Stimulated activated CD4-positive, alpha-beta T cell treated with anti-CD3 and anti-CD28 coated beads, Interleukin-2, amount 100 ng/mL, for 48 hours (primary cell): ENCODE results near the gene TPK1.

Experiments
- DNase-seq, 2 donors: peaks; one replicate each; pipeline ENCODE4 v3.0.0-alpha.2; 2020

Gene TPK1

DNA sequence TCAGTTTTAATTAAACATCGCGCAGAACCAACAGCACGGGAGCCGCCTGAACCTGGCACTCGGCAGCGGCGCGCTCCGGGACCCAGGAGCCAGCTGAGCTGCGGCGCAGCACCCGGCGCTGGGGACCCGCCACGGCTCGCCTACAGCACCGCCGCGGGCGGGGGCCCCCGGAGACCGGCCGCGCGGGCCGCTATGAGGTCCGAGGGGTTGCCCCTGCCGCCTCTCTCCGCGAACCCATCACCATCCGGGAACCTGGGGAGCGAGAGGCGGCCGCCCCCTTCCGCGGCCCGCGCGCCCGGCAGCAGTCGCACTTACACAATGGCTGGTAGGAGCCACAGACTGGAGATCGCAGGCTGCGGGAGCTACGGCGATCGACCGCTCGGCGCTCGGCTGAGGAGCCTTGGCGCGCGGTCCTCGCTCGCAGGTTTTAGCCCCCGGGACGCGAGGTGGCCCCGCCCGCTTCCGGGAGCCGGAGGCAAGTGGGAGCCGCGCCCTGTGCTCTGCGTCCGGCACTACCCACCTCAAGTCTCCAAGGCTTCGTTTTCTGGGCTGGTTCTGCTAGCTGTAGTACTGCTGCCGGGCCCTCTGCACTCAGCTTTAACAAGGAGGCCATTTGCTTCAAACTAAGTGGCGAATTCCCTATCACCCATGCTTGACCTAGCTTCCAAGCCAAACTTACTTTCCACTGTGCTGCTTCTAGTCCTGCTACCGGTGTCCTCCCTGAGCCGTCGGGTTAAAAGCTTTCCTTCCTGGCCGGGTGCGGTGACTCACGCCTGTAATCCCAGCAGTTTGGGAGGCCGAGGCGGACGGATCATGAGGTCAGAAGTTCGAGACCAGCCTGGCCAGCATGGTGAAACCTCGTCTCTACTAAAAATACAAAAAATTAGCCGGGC is at the start of gene TPK1:
Gene TPK1, minus strand, starts transcription at position 402 of the 893 bp plus-strand sequence. CDS start 451 bp downstream, outside the sequence.
- DNase-seq: peak; percentile 78 to 85

DNA sequence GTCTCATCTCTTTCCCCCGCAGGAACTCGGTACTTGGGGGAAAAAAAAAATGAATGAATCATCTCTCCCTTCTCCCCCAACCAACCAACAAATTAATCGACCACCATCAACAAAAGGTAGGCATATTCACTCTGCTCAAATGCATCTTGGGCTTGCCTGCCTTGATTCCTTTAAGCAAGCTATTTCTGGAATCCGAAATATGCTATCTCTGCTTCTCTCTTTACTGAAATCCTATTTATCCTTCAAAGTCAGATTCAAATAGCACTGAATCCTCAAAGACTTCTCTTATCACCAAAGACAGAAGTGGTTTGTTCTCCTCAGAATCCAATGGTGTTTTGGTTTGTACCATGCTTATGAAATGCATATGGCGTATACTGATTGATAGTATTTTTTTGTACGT is 49.6 kb upstream of the TPK1 start:
- DNase-seq: no peak

DNA sequence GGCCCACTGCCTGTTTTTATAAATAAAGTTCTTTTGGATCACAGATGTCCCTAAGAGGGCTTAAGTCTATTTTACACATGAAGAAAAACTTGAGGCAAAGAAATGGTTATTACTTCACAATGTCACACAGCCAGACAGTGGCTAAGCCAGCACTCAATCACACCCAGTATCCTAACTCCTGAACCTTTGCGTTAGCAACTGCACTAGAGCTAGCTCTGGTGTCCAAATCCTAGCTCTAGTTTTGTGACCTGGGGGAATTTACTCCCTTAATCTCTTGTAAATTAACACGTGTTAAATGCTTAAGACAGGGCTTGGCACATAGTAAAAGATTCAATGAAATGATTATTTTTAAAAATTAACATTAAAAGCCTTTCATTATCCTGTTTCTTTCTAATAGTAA is 49.0 kb upstream of the TPK1 start:
- DNase-seq: no peak

DNA sequence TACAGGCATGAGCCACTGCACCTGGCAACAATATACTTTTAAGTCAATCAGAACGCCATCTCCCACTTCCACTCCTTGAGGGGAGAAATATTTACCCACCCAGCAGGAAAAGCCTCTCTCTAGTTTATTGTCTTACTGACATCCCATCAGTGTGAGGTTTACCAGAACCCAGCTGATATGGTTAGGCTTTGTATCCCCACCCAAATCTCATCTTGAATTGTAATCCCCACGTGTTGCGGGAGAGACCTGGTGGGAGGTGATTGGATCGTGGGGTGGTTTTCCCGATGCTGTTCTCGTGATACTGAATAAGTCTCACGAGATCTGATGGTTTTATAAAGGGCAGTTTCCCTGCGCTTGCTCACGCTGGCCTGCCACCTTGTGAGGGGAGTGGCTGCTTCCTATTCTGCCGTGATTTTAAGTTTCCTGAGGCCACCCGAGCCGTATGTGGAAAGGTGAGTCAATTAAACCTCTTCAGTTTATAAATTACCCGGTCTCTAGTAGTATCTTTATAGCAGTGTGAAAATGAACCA is 37.5 kb upstream of the TPK1 start:
- DNase-seq: no peak

DNA sequence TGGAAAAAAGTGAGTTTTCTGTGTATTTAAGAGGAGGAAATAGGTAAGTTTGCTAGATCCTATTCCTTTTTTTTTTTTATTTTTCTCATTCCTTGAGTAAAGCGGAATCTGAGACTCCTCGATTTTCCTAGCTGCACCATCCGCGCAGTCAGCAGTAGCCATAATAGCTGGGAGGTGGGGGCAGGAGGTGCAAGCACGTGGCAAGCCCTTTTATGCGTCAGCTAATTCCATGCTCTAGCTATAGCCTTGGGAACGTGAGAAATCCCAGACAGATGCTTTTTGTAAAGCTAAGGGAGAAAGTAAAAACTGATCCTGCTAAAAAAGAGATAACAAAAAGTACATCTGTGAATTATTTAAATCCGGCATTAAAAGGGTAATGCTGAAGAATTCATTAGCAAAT is 33.2 kb upstream of the TPK1 start:
- no peak for DNase-seq

DNA sequence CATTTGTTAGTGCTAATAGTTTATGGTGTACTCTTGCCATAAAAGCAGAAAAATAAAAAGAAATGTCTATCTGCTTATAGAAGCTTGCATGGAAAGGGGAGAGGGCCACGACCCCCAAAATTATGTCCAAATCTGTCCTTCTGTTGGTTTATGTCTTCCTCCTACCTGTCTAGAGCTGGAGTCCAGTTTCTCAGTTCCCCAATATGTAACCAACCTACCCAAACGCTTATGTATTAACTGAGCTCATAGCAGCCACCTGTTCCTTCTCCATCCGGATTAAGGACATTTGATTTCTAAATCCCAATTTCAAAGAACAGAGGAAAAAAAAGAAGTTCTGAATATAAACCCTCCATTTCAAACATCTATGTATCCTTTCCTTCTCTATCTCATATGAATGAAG is 30.3 kb upstream of the TPK1 start:
- DNase-seq: no peak

DNA sequence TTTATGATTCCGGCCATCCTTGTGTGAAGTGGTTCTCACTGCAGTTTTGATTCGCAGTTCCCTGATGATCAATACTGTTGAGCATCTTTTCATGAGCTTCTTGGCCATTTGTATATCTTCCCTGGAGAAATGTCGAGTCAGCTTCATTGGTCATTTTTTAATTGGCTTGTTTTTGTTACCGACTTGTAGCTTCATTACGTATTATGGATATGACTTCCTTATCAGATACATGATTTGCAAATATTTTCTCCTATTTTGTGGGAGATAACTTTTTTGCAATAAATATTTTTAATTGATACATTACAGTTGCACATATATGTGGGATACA is 27.4 kb upstream of the TPK1 start:
- no peak for DNase-seq

DNA sequence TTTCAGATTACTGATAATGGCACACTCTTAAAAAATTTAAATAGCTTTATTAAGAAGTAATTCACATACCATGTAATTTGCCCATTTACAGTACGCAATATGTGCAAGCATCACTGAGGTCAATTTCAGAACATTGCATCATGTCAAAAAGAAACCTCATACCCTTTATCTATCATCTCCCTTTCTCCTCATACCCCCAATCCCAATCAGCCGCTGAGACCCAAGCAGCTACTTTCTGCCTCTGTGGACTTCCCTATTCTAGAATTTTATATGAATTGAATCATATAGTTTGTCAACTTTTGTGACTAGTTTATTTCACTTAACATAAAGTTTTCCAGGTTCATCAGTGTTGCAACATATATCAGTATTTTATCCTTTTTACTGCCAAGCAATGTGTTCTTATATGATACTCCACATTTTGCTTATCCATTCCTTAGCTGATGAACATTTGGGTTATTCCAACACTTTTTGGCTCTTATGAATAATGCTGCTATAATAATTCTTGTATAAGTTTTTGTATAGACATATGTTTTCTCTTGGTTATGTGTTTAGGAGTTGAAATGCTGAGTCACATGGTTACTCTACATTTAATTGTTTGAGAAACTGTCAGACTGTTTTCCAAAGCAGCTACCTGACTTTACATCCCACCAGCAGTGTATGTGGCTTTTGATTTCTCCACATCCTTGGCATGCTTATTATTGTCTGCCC is 26.9 kb upstream of the TPK1 start:
- no peak for DNase-seq

DNA sequence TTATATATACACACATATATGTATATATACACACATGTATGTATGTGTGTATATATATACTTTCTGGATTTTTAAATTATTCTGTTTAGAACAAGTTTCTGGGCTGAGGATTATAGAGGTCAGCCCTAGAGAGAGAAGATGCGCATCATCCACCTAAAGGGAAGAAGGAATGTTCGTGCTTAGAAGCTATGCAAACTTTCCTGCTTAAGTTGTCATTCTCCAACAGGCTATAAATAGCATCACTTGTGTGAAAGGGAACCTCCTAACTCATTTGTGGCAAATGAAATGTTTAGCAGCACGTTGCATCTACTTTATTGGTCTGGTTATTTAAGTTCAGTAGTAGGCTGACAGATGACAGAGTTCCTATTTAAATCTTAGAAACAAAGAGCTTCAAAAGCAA is 23.9 kb upstream of the TPK1 start:
- DNase-seq: no peak

DNA sequence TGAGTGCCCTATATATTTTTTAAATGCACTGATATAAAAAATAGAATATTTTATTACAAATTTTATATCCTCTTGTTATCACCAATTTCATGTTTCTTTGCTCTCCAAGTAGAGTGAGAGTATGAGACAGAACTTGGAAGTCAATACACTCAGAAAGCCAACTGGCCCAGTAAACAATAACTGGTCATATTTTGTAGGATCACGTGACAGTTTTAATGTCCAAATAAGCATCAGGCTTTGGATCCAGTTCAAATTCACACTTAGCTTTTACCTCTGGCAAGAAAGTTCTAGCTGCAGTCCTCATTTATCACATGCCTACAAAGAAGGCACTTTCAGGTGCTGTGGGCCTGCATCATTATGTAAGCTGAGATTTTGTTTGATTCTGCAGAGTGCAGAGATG is 21.6 kb upstream of the TPK1 start:
- DNase-seq: no peak

DNA sequence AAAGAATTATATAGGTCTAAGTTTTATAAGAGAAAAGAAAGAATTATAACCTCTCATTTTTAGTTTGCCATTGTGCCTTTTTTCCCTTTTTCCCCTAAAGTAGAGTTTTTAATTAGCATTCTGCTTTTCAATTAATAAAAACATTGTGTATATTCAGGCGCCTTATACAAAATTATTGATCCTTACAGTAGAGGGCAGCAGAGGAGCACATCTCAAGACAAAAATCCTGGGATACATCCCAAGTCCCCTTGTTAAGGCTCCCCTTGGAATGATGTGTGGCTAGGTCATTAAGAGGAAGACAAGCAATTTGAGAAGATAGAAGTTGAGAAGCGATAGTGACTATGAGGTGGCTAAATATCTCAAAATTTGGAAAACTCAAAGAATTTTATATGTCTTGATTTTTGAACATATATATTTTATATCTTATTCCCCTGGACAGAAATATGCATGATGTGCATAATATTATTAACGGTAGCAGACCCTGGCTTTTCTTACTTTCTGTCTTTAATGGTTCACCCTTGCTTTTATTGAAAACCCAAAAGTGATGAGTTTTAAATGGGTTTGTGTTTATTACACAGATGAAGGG is 19.1 kb upstream of the TPK1 start:
- no peak for DNase-seq

DNA sequence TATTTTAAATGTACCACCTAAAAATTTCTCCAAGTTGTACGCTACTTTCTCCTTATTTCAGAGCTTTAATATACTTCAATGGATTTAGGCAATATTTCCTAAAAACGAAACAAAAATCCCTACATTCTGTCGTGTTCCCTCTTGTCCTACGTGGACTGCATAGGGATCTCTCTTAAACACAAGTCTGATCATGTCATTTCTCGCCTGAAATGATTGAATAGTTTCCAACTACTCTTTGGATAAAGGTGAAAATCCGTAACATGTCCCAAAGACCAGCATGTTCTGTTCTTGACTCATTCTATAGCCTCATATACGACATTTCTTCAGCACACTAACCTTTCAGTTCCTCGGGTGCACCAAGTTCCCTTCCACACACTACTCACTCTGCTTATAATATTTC is 17.7 kb upstream of the TPK1 start:
- no peak for DNase-seq

DNA sequence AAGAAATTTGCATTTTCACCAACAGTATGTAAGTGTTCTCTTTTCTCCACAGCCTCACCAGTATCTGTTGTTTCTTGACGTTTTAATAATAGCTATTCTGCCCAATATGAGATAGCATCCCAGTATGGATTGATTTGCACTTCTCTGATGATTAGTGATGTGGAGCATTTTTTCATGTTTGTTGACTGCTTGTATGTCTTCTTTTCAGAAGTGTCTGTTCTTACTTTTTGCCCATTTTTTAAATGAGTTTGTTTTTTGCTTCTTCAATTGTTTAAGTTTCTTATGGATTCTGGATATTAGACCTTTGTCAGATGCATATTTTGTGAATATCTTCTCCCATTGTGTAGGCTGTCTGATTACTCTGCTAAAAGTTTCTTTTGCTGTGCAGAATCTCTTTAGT is 12.2 kb upstream of the TPK1 start:
- no peak for DNase-seq

DNA sequence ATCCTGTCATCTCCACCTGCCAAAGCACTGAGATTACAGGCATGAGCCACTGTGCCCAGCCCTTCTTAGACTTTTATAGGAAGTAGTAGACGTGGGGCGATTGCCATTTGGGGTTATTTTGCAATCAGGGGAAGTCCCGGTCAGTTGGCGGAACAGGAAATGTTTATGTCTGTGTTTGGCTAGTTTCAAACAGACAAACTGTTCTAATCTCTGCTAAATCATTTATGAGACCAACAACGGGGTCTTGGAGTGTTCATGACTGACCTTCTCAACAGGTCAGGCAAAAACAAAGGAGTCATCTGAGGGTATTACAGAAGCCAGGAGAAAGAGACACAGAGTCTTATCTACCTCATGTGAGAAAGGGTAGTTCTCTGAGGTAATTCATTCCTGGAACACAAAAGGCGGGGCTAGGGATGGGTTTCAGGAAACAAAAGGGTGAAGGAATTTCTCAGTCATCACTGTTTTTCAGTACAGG is 6.6 kb upstream of the TPK1 start:
- DNase-seq: peak in 1 of 2 donors; percentile 10

DNA sequence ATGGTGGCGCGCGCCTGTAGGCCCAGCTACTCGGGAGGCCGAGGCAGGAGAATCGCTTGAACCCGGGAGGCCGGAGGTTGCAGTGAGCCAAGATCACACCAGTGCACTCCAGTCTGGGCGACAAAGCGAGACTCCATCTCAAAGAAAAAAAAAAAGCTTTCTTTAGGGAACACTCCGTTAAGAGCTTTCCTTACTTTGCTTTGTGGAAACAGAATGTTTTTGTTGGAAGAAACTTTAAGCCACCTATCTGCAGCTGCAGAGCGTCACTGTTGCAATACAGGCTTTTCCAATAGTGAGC is 641 bp upstream of the TPK1 start:
- DNase-seq: no peak

DNA sequence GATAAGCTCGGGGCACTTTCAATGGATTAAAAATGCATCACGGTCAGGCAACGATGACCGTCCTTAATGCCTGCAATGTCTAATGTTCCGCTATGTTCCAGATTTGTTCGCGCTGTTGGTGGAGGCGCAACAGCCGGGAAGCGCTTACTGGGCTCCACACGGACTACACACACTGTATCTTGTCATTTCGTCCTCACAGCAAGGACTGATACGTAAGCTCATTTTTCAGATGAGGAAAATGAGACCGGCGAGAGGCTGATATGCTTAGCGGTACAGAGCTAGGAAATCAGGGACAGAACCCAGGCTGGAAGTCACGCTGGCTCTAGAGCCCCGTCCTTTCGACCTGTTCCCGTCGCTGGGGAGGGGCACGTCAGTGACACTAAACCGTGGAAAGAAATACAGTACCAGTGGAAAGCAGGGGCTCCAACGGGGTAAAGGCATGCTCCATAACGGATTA is 670 bp downstream of the TPK1 start:
- peak; percentile 33 to 39 for DNase-seq

DNA sequence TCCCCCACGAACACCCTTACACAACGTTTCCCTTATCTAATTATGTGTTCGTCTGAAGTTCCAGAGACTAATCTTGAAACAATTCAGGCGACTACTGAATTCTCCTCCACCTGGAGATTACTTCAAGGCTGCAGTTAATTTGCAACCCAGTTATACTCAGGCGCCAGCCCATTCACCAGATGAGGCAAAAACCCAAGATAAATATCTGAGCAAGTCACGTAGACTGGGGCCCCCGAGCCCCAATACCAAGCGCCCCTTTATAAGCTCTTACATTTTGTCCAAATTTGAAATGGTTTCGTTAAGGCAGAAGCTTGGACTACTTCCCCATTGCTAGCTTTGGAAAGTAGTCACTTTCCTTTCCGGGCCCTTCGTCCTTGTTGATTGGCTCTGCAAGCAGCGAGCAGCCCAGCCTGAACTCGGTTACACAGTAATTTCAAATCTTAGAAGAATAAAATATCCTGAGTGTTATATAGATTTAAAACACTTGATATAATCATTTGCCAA is 1.2 kb downstream of the TPK1 start:
- DNase-seq: peak in 1 of 2 donors; percentile 13

DNA sequence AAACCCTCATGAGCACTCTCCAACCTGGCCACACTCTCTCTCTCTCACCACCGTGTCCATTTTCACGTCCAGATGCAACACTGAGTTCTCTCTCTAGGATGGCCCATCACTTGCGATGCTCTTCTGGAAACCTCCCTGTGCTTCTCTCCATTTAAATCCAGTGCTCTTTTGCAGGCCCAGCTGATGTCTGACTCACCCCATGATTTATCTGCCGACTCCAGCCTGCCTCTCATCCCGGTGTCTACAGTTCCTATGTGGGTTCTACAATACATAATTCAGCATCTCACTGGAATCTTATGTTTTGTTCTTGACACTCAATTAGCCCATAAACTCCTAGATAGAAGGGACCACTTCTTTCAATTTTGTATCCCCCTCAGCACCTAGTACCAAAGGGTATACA is 5.0 kb downstream of the TPK1 start:
- DNase-seq: no peak

DNA sequence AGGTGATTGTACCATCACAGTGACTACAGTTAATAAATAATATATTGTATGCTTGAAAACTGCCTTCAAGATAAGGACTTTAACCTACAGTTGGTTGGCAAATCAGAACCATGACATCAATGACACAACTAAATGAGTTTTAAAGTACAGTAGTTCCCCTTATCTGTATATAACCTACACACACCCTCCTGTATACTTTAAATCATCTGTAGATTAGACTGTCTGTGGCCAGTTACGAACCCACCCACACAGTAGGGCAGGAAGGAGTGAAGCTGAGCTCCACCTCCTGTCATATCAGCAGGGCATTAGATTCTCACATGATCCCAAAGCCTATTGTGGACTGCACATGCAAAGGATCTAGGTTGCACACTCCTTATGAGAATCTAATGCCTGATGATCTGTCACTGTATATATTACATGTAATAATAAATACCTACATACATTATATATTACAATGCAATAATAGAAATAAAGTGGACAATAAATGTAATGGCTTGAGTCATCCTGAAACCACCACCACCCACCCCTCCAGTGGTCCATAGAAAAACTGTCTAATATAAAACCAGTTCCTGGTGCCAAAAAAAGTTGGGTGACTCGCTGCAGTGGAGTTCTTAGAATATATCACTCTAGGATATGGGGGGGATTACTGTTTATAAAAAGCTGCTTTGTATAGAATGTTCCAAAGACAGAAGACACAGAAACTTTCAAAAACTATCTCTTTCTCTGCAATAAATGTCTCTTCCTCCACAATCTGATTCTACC is 5.6 kb downstream of the TPK1 start:
- DNase-seq: no peak

DNA sequence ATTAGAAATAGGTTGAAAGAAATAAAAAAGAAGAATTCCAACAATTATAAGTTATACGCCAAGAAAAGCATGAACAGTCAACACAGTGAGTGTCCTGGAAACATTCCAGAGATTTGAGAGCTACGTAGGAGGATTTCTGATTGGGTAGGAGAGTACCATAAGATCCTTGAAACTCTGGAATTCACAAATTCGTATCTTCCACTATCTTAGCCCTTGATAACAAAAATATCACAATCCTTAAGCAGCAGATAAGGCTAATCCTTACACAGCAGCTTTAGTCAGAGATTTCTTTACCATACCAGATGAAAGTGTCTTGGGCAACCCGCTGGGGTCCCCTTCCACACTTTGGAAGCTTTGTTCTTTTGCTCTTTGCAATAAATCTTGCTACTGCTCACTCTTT is 8.2 kb downstream of the TPK1 start:
- no peak for DNase-seq

DNA sequence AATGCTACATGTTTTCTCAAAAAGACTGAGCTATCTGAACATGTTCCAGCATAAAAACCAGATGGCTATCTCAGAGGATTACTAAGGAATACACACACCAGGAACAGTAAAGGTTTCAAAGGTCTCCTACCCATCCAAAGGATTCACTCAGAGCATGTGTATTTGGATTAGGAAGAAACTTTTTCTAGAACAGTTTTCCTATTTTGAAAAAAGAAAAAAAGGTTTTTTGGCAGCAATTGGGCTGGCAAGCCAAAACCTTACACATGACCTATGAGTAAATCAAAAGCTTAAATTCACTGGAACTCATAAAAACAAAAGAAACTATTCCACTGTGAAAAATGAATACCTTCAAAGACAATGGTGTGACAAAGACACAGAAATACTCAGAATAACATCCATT is 9.6 kb downstream of the TPK1 start:
- no peak for DNase-seq

DNA sequence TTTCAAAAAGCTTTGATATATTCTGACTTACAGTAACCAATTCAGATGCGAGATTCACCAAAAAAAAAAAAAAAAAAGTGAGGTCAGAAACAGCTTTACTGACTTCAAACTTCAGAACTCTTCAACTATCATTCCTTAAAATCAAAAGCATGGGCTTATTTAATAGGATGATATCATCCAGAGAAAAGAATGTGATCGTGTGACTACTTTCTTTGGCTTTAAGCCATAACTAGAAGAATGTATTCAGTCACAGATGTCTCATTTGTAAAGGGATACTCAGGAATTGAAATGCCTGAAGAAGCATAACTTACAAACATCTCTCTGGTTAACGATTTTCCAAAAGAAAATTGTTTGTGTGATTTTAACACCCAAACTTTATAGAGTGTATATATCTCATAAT is 11.5 kb downstream of the TPK1 start:
- no peak for DNase-seq

DNA sequence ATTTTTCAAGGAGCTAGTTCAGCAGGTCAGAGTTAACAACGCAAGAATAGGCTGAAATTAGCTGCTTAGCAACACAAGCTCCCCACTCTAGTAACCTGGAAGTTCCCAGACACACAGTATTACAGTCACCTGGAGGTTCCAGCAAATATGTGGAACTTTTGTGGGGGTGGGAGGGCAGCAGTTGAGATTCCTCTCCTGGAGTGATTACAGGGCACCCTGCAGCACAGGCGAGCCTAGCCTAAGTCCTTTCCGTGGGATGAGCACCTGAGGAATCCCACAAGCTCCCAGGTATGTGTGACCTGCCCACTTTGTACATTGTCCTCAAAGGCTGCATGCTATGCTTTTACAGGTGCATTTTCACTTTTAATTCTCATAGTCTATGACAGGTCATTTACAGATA is 13.6 kb downstream of the TPK1 start:
- DNase-seq: no peak
